ENCODE data around the gene EFEMP2. TPM values are rescaled to one million over a fixed set of nuclear protein-coding genes. Genes with fewer than 3 reads are reported as not detected.

EFEMP2 gene
- total and polyA plus RNA-seq, 2 donors (not counting 1 experiment from before 2014, with no cell fraction given), result 9.5 to 14.7 TPM

DNA sequence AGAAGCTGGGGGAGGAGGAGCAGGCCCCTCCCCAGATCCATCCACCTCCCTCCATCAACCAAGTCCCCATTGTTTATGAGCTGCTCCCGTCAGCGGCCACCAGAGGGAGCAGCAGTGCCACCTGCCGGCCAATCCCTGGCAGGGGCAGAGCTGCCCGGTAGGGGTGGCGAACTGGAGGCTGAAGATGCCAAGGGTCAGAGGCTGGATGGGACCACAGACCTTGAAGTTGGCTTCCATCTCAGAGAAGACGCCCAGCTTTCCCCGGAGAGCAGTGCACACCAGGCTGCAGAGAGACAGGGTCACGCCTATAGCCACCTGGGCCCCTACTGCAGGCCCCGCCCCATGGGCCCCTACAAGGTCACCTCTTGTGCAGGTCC lies 12.1 kb upstream of the EFEMP2 start:
- Histone ChIP-seq H3K4me3 (ENCODE audit: control extremely low read depth in 1 of 5, extremely low read depth in 1 of 5, insufficient read depth in 1 of 5, low read depth in 2 of 5, low read length in 4 of 5) (no peak overlapping the region), H3K27ac (ENCODE audit: low read length in 2 of 2) (peak overlapping the region in 1 of 2 donors; percentile 42), H3K4me2 (replicated peaks; ENCODE audit: low read depth, low read length, poor library complexity, severe bottlenecking) (peak overlapping the region; percentile 10), H2AFZ (ENCODE audit: insufficient read depth, low read depth, low read length, poor library complexity, severe bottlenecking) (no peak overlapping the region), H3K79me2 (ENCODE audit: control insufficient read depth, insufficient read depth, low read length) (peaks cover 24% of the 10 kb centered on the region), H3K36me3 (replicated peaks in 1 of 2; ENCODE audit: control extremely low read depth in 1 of 2, control insufficient read depth in 1 of 2, extremely low read depth in 1 of 2, insufficient read depth in 2 of 2, low read length in 1 of 2) (peaks cover 0 to 31% of the 10 kb centered on the region in 2 experiments), H3K9ac (ENCODE audit: low read length) (no peak overlapping the region), H3K9me3 (ENCODE audit: control extremely low read depth in 1 of 3, control insufficient read depth in 2 of 3, insufficient read depth in 1 of 3, low read length in 2 of 3) (no peaks in the 10 kb centered on the region), H3K27me3 (replicated peaks in 1 of 4; ENCODE audit: control extremely low read depth in 1 of 4, control insufficient read depth in 3 of 4, insufficient read depth in 4 of 4, low read length in 3 of 4) (no peaks in the 10 kb centered on the region), H3K4me1 (ENCODE audit: control insufficient read depth in 2 of 2, insufficient read depth in 2 of 2, low read length in 2 of 2) (peaks cover 25 to 45% of the 10 kb centered on the region in 2 donors), H4K20me1 (ENCODE audit: control insufficient read depth, insufficient read depth, low read length, poor library complexity, severe bottlenecking) (peaks cover 5% of the 10 kb centered on the region)
- ATAC-seq (ENCODE audit: low read depth), result peak; percentile 48
- ChIA-PET CTCF (interaction anchor here (0.5 to 15.5 kb wide), 45 partner anchors 11 to 323 kb away, joined by 3 to 244 read pairs (median 9); partner anchors contain the start of genes AP5B1, BANF1, C11orf68 and CFL1), POLR2A (interaction anchor here (0.5 to 3.3 kb wide), 7 partner anchors 11 to 255 kb away, joined by 3 to 13 read pairs (median 6); partner anchors contain the start of genes C11orf68, CFL1, KAT5 and MUS81)
- H3K27ac Mint-ChIP-seq, result peak overlapping the region; percentile 83
- peaks cover 51% of the 10 kb centered on the region for H3K4me1 Mint-ChIP-seq
- H3K9me3 Mint-ChIP-seq (ENCODE audit: insufficient read depth), result no peaks in the 10 kb centered on the region
- TF ChIP-seq, protein P1, sequence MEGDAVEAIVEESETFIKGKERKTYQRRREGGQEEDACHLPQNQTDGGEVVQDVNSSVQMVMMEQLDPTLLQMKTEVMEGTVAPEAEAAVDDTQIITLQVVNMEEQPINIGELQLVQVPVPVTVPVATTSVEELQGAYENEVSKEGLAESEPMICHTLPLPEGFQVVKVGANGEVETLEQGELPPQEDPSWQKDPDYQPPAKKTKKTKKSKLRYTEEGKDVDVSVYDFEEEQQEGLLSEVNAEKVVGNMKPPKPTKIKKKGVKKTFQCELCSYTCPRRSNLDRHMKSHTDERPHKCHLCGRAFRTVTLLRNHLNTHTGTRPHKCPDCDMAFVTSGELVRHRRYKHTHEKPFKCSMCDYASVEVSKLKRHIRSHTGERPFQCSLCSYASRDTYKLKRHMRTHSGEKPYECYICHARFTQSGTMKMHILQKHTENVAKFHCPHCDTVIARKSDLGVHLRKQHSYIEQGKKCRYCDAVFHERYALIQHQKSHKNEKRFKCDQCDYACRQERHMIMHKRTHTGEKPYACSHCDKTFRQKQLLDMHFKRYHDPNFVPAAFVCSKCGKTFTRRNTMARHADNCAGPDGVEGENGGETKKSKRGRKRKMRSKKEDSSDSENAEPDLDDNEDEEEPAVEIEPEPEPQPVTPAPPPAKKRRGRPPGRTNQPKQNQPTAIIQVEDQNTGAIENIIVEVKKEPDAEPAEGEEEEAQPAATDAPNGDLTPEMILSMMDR (IDR thresholded peaks at IDR 0.05), result peak; percentile 99
- no peak for TF ChIP-seq EZH2 (IDR thresholded peaks at IDR 0.05; ENCODE audit: borderline replicate concordance, insufficient read depth, low read depth, low read length, poor library complexity, severe bottlenecking)
- no peaks in the 10 kb centered on the region for H3K27me3 Mint-ChIP-seq
- H3K4me3 Mint-ChIP-seq, result peak overlapping the region; percentile 67
- intact Hi-C loops (cut with micrococcal nuclease), result loop anchor here (1.0 kb wide), 4 partner anchors 24 to 178 kb away; partner anchors contain the start of gene MUS81
- peak; percentile 89 for DNase-seq
- 24% methylated on average over 9 of the region's 9 CpGs for WGBS (ENCODE audit: insufficient coverage)

All from B cell (primary cell).